Thymus (tissue), 11 donors: ENCODE results near the gene ERICH6B. TPM values are rescaled to one million over a fixed set of nuclear protein-coding genes. Genes with fewer than 3 reads are reported as not detected.
"Not testable (repeated sequence)": the region's sequence is repeated elsewhere in the genome, so short reads cannot be mapped to it uniquely, and the experiment has no call there.

Source experiments
- DNase-seq, 9 donors: peaks; one replicate each; pipeline ENCODE4 v3.0.0-alpha.2; 2013; ENCODE audit warnings: low spot score in 9 of 9, low read depth in 6 of 9, missing footprints in 1 of 9
- H3K27ac ChIP-seq, 2 donors: one replicate each; pipeline ENCODE4 v1.5.1; 2013; ENCODE audit warnings: control low read depth in 1 of 2, low read depth in 1 of 2, low read length in 1 of 2, mild to moderate bottlenecking in 1 of 2, moderate library complexity in 1 of 2
- H3K27me3 ChIP-seq, 2 donors: one replicate each; pipeline ENCODE4 v1.5.1; 2013; ENCODE audit warnings: low read length in 1 of 2; ENCODE audit not compliant: control insufficient read depth in 2 of 2, insufficient read depth in 1 of 2
- H3K36me3 ChIP-seq, 2 donors: one replicate each; pipeline ENCODE4 v1.5.1; 2013; ENCODE audit warnings: low read length in 1 of 2, mild to moderate bottlenecking in 1 of 2, moderate library complexity in 1 of 2; ENCODE audit not compliant: control insufficient read depth in 2 of 2, insufficient read depth in 2 of 2
- H3K4me1 ChIP-seq, 2 donors: one replicate each; pipeline ENCODE4 v1.5.1; 2013; ENCODE audit warnings: low read length in 2 of 2; ENCODE audit not compliant: control insufficient read depth in 2 of 2, insufficient read depth in 2 of 2
- H3K4me3 ChIP-seq, 2 donors: one replicate each; pipeline ENCODE4 v1.5.1; 2013; ENCODE audit warnings: low read length in 2 of 2, control low read depth in 1 of 2, mild to moderate bottlenecking in 1 of 2
- H3K9me3 ChIP-seq, 2 donors: one replicate each; pipeline ENCODE4 v1.5.1; 2013; ENCODE audit warnings: low read length in 1 of 2, mild to moderate bottlenecking in 1 of 2; ENCODE audit not compliant: control insufficient read depth in 2 of 2, insufficient read depth in 1 of 2
- WGBS: extraction: QIAGEN DNeasy Blood & Tissue Kit; methylation state at CpG from one replicate; pipeline ENCODE4 v1.1.7; 2013; 5-methylcytosine and 5-hydroxymethylcytosine counted together
- polyA plus RNA-seq: library from polyadenylated mRNA; stranded (reverse); fragments of 200-250 nt; gene quantifications from one replicate; pipeline ENCODE4 v1.2.3, GENCODE V29; 2013
- total RNA-seq: library from RNA; stranded (reverse); fragments of 120-200 nt; gene quantifications from one replicate; pipeline ENCODE4 v1.2.4, GENCODE V29; 2013
- donor health status: healthy.

ERICH6B gene
- total and polyA plus RNA-seq, 2 donors: not detected

DNA sequence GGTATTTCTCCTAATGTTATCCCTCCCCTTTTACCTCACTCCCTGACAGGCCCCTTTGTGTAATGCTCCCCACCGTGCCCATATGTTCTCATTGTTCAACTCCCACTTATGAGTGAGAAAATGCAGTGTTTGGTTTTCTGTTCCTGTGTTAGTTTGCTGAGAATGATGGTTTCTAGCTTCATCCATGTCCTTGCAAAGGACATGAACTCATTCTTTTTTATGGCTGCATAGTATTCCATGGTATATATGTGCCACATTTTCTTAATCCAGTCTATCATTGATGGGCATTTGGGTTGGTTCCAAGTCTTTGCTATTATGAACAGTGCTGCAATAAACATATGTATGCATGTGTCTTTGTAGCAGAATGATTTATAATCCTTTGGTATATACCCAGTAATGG, 19.8 kb upstream of the ERICH6B start:
- H3K4me3 ChIP-seq, H3K36me3 ChIP-seq, H3K27me3 ChIP-seq, H3K27ac ChIP-seq, H3K4me1 ChIP-seq, DNase-seq, H3K9me3 ChIP-seq: not testable (repeated sequence)
- 98% methylated on average over 1 of the region's 1 CpG for WGBS

DNA sequence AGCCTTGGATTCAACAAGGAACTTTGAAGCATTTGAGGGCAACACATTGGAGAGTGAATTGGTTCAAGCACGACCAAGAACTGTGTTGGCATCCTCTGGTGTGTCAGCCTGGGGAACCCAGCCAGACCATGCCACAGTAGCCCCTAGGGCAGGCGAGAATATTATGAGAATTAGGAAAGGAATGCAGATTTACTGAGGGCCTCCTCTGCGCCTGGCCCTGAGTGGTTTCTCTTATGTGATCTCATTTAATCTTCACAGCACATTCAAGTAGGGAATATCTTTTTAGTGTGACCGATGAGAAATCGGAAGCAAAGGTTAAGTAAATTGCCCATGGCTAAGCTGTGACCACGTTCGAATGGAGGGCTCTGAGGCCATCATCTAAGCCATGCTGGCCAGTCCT, 15.3 kb upstream of the ERICH6B start:
- H3K27ac ChIP-seq: no peak overlapping the region
- H3K4me3 ChIP-seq: no peak overlapping the region

DNA sequence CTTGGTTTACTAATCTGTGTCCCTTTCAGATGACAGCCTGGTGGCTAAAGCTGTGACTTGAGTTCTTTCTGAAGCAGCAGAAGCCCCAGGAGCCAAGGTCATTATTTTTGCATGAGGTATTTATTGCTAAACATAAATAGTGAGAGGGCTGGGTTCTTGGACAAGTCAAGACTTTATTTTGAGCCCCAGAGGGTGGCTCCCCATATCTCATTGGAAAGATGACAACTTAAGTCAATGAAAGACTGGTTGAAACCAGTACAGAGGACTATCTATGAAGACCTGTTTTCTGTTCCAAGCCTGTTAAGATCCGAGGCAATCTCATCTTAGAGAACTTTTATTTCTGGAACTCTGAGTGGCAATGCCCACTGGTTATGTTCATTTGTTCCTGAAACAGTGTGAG, 14.4 kb upstream of the ERICH6B start:
- H3K36me3 ChIP-seq: no peaks in the 10 kb centered on the region
- WGBS: 96% methylated on average over 1 of the region's 1 CpG
- DNase-seq: no peak
- peaks cover 0 to 3% of the 10 kb centered on the region in 2 donors for H3K4me1 ChIP-seq
- no peaks in the 10 kb centered on the region for H3K9me3 ChIP-seq
- no peak overlapping the region for H3K4me3 ChIP-seq
- no peaks in the 10 kb centered on the region for H3K27me3 ChIP-seq
- no peak overlapping the region for H3K27ac ChIP-seq

More for the DNA sequence above, 15.3 kb upstream of the ERICH6B start:
- H3K4me1 ChIP-seq: peaks cover 0 to 3% of the 10 kb centered on the region in 2 donors
- no peaks in the 10 kb centered on the region for H3K36me3 ChIP-seq
- DNase-seq: no peak
- 90% methylated on average over 7 of the region's 7 CpGs for WGBS
- H3K9me3 ChIP-seq: no peaks in the 10 kb centered on the region
- H3K27me3 ChIP-seq: no peaks in the 10 kb centered on the region

DNA sequence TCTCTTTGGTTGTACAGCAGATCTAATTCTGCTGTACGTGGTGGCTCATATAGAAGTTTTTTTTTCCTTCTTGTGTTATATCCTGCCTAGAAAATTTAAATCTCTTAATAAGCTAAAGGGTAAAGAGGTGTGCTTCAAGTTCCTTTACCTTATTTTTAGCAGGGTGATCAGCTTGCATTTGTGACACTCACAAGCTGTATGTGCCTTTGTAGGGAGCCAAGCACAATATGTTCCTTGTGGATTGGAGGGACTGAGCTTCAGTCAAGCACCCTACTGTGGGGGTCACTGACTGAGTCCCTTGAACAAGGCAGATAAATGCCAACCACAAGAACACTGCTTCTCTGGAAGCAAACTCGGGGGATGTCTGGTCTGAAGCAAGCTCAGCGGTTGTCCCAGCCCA, 12.6 kb upstream of the ERICH6B start:
- Histone ChIP-seq H3K27me3 (no peaks in the 10 kb centered on the region), H3K9me3 (no peaks in the 10 kb centered on the region), H3K27ac (no peak overlapping the region), H3K4me1 (peaks cover 0 to 3% of the 10 kb centered on the region in 2 donors), H3K4me3 (no peak overlapping the region), H3K36me3 (no peaks in the 10 kb centered on the region)
- WGBS: 84% methylated on average over 3 of the region's 3 CpGs
- DNase-seq: no peak

DNA sequence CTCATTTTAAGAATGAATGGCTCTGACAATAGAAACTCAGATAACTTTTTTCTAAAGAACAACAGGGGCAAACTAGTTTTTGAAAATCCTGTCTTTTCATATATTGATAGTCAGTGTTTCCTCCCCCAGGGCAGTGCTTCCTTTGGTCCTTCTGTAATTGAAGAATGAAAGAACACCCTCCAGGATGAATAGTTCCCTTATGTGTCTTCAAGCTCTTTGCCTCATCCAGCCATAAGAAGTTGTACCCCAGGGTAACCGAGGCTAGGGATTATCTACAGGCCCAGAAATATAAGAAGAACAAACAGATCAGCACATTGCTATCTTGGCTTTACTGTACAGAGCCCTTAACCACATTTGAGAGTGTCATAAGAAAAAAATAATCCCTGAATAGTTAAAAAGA, 12.1 kb upstream of the ERICH6B start:
- Histone ChIP-seq H3K27ac (no peak overlapping the region), H3K9me3 (no peaks in the 10 kb centered on the region), H3K4me1 (peaks cover 0 to 4% of the 10 kb centered on the region in 2 donors), H3K4me3 (no peak overlapping the region), H3K27me3 (no peaks in the 10 kb centered on the region), H3K36me3 (no peaks in the 10 kb centered on the region)
- no peak for DNase-seq
- 88% methylated on average over 1 of the region's 1 CpG for WGBS

DNA sequence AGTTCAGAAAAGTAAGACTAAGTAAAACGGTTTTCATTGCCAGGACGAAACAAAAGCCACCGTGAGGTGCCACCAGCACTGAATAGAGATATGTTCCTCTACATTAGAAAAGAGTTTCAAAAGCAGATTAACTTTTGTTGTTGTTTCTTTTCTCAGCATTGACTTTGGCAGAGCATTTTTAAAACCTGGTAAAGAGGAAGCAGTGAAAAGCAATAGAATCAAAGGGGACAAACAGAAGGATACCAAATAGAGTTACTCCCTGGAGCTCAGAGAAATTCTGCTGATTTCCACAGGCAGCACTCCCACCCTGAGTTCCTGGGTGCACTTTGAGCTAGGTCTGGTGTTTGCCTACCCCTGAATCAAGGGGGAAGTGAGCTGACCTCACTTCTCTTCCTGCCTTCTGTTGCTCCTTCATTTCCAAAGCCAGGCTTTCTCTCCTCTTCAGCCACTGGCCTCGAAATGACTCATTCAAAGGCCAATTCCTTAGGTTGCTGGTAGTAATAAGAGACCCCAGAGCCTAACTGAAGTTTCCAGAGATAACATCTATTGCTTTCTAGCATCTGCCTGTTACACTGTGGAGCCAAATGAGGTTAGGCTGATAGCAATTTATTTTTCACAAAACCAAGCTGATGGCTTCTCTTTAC, 11.3 kb upstream of the ERICH6B start:
- Histone ChIP-seq H3K4me1 (peaks cover 6 to 12% of the 10 kb centered on the region in 2 donors), H3K27me3 (no peaks in the 10 kb centered on the region), H3K9me3 (no peaks in the 10 kb centered on the region), H3K27ac (no peak overlapping the region), H3K4me3 (no peak overlapping the region), H3K36me3 (no peaks in the 10 kb centered on the region)
- 65% methylated on average over 4 of the region's 4 CpGs for WGBS
- no peak for DNase-seq

DNA sequence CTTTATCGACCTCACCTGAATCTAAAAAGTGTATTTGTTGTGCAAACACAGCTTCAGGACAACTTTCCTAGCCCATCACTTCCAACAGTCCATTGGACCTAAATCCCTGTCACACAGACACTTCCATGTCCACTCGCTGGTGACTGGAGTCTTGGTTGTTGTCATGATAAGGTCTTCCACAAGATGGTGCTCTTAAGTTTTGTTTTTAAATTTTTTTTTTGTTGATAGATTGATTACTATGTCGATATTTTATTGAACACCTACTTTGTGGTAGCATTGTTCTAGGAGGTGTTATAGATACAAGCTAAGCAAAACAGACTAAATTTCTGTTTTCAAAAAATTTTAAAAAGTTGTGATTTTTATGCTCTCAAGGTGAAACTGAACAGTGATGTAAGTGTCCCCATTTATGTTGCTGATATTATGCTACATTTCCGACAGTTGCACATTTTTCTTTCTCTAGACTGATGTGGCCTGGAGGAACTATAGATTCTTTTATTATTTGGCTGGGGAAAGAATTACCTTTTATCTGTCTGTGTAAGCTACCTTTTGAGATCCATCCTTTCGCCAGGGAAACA, 8.1 kb upstream of the ERICH6B start:
- H3K27ac ChIP-seq: no peak overlapping the region
- no peaks in the 10 kb centered on the region for H3K27me3 ChIP-seq
- H3K36me3 ChIP-seq: no peaks in the 10 kb centered on the region
- no peak overlapping the region for H3K4me3 ChIP-seq
- peaks cover 11 to 19% of the 10 kb centered on the region in 2 donors for H3K4me1 ChIP-seq
- WGBS: 52% methylated on average over 5 of the region's 5 CpGs
- DNase-seq: peak in 1 of 9 donors; percentile 30
- no peaks in the 10 kb centered on the region for H3K9me3 ChIP-seq

DNA sequence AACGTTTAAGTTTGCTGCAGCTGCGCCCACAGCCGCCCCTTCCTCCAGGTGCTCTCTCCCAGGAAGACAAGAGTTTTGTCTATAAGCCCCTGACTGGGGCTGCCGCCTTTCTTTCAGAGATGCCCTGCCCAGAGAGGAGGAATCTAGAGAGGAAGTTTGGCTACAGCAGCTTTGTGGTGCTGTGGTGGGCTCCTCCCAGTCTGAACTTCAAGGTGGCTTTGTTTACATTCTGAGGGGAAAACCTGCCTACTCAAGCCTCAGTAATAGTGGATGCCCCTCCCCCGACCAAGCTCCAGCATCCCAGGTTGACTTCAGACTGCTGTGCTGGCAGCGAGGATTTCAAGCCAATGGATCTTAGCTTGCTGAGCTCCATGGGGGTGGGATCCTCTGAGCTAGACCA, 6.4 kb upstream of the ERICH6B start:
- H3K9me3 ChIP-seq: no peaks in the 10 kb centered on the region
- peak in 7 of 9 donors; percentile 17 to 62 (median 31) for DNase-seq
- peak overlapping the region in 1 of 2 donors; percentile 64 for H3K27ac ChIP-seq
- H3K36me3 ChIP-seq: no peaks in the 10 kb centered on the region
- no peak overlapping the region for H3K4me3 ChIP-seq
- WGBS: 21% methylated on average over 6 of the region's 6 CpGs
- no peaks in the 10 kb centered on the region for H3K27me3 ChIP-seq
- peaks cover 11 to 18% of the 10 kb centered on the region in 2 donors for H3K4me1 ChIP-seq

DNA sequence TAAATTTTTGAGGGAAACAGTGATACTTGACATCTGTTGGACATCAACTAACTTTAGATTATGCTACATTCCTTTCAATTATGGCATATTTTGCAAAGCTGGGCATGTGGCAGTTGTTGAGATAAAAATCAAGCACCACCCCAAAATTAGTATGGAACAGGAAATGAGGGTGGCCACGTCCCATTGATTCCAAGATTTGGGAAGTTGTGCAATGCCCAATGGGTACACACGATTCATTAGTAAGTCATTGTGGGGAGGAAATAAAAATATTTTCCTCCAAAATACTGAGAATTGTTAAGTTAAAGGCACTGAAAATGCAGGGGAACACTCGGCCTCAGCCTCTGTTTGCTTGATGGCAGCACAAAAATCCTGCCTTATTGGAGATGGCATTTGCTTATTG, 7.6 kb downstream of the ERICH6B start:
- no peak for DNase-seq
- no peak overlapping the region for H3K27ac ChIP-seq
- no peaks in the 10 kb centered on the region for H3K36me3 ChIP-seq
- WGBS: 66% methylated on average over 3 of the region's 3 CpGs
- no peak overlapping the region for H3K4me3 ChIP-seq
- no peaks in the 10 kb centered on the region for H3K9me3 ChIP-seq
- no peaks in the 10 kb centered on the region for H3K4me1 ChIP-seq
- H3K27me3 ChIP-seq: peaks cover 0 to 6% of the 10 kb centered on the region in 2 donors
